ENCODE data around the gene CHD1.

DNA sequence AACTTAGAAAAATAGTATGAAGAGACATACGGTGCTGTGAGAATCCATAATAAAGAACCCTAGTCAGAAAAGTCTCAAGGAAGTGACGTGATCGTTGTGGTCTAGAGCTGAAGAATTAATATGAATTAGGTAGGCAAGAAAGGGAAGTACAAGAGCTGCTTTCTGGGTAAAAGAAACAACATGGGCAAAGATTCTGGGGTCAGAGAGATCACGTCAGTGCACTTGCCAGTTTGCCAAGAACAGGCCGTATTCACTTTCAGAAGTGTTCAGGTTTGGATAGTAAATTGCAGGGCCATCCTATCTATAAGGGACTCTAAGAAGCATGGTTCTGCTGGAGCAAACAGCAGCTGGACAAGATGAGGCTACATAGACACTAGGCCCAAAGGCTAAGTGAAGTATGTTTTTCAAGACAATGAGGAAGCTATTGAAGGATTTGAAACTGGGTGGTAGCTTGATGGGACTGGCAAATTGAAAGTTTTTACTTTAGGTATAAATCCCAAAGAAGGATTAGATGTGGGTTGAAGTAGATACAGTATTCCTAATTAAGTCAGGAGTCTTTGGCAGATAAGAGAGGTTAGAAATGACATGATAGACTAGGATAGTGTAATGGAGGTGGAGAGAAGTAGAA, 4.8 kb upstream of the CHD1 start:
- TF ChIP-seq CTCF (IDR thresholded peaks at IDR 0.05) (no peak), POLR2A (IDR thresholded peaks at IDR 0.05) (no peak)

Measured in body of pancreas (tissue), 4 donors.